NK-92 treated with Interleukin-12 subunit alpha and Interleukin-12 subunit beta, amount 100 ng/mL, for 24 hours (cell line): Measurements from ENCODE around the gene TBL2.
"Not testable (repeated sequence)": the region's sequence is repeated elsewhere in the genome, so short reads cannot be mapped to it uniquely, and the experiment has no call there.

Experiments used
- DNase-seq: peaks from one replicate; lab custom pipeline; 2025; lab: John Stamatoyannopoulos, UW

TBL2 gene

DNA sequence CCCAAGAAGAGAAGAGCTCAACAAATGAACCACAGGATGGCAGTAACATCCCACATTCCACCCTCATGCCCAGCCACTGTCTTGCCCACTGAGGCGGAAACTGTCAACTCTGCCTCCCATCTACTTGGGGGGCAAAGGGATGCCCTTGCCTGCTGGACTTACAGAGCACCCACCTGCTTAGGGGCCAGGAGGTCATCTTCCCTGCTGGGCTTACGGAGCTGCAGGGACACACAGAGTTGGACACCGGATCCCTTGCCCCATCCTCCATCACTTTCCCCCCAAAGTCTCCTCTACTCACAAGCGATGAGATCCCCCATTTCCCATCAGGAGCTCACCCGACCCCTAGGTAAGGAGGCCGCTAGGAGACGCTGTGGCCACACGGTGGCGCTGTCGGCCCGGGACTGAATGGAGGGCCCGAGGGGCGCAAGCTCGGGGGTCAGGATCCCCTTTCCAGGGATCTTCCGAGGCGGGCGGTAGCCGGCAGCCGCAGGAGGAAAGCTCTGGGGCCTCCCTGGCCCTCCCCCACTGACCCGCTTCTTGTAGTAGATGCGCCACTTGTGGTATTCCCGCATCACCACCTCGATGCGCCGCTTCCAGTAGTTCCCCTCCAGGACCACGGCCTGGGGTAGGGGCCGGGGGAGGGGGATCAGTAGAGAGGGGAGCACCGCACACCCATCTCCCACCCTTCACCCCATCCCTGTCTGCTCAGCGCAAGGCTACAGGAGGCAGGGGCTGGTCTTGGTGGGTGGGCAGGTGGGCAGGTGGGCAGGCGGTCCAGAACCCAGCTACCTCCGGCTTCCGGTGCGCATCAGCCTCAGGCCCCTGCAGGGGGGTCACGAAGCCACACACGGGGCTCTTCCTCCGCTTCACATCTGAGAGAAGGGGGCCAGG is 28.7 kb upstream of the TBL2 start:
- DNase-seq, result peak; percentile 22

DNA sequence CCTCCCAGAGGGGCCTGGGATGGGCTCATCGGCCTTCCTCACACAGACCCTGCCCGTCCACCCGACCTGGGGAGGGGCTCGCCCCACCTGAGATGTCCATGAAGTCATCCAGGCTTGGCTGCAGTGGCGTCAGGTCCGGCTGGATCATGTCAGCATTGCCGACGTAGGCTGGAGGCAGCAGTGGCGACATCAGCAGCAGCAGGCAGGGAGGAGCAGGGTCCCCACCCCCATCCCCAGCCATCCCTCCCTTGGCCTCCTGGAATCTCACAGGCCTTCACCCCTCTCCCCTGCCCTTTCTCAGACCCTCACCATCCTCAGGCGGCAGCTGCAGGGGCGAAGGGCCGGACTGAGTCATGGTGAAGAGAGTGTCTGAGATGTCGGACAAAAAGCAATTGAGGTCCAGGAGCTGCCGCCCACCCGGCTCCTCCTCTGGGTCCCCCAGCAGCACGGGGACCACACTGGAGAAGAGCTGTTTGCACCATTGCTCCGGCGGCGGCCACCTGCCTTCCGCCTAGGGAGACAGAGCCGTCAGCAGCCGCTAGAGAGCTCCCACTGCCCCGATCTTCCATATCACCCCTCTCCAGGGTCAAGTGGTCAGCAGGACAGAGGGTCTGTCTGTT is 27.3 kb upstream of the TBL2 start:
- no peak for DNase-seq

DNA sequence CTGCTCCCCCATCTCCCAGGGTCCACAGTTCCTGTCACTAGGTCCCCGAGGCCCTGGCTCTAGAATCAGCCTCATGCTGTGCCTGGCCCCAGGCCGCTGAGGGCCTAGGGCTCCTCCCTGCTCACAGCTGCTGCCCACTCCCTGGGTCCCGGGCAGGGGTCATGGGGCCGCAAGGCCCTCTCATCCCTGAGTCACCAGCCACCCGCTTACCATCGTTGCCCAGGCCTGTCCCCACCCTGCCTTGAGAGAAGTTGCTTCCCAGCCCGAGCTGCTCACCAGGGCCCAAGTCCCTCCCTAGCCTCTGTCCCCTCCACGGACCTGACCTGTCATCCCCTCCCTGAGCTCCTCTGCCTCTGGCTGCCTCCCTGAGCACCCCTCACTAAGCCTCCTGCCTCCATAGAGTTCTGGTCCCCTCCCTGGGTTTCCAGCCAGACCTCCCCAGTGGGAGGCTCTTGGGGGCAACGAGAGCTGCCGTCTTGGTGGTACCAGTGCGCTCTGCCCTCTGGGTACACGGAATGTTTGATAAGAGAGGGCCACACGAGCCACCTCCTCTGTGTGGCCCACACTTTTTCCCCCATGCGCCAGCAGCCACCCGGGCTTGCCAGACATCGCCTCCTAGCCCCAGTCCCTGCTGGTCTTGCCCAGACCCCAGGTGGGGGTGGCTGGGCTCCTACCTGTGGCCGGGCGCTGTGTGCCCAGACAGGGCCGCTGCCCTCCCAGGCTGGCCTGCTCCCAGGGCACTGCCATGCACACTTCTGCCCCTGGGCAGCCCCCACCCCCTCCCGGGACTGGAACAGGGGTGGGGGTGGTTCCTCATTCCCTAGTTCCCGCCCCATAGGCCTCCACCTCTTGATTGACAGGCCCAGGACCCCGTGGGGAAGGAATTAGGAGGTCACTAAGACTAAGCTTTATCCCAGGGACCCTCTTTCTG is 24.6 kb upstream of the TBL2 start:
- no peak for DNase-seq

DNA sequence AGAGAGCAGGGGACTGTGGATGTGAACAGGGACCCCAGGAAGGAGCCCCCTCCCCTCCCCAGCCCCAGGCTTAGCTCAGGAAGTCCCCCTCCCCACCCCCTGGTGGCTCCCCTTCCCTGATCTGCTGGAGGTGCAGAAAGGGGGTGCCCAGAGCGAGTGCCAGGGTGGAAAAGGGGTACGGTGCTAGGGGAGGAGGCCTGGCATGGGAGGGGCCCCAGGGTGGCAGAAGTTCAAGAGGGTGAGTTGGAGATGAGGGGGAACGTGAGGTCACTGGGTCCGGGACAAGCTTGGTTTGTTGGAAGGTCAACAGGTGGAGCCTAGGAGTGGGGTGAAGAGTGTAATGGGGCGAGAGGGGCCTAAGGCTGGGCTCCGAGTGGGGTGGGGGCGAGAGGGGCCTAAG is 21.5 kb upstream of the TBL2 start:
- DNase-seq, result no peak

DNA sequence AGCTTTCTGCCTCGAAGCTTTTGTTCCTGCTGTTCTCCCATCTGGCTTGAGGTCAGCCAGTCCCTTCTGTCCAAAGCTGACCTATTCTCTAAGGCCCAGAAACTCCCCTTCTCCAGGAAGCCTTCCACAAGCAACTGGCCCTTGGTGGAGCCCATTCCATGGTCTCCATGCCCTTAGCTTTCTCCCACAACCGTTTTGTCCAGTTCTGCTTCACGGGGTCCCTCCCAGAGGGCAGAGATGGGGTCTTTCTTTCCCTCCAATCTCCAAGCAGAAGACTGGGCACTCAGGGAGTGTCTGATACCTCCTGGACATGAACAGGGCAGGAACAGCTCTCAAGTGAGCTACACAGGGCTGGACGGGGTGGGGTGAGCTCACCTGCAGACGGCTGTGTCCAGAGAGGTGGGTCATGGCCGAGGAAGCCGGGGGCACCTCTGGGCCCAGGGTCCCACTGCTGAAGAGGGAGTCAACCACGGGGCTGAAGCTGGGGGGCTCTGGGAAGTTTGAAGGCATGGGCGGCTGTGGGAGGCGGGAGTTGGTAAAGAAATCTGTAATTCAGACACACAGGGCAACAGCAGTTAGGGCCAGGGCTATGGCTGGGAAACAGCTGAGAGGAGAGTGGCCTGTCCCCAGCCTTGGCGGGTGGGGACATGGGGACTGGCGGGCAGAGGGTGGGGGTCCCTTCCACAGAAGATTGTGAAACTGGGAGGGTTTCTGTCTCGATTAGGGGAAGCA is 20.9 kb upstream of the TBL2 start:
- no peak for DNase-seq

DNA sequence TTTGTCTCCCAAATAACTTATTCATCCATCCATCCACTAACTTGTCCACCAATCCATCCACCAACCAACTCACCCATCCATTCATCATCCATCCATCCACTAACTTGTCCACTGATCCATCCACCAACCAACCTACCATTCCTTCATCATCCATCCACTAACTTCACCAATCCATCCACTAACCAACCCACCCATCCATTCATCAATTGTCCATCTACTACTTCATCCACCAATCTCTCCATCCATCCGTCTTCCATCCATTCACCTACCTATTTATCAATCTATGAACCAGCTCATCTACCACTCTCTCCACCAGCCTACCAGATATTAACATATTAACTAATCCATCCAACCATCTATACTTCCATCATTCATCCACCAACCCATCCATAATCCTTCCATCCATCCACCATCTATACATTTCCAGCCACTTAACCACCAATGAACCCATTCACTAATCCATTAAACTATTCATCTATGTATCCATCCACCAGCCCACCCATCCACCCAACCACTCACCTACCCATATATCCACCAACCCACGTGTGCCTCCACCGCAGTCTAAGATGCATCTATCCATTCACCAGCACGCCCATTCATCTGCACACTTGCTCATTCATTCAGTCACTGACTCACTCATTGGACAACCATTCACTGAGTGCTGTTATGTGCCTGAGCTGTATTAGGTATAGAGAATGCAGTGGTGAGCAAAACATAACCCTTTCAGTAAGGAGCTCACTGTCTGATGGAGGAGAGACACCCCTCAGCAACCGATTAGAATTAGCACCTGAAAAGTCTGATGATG is 19.8 kb upstream of the TBL2 start:
- DNase-seq, result no peak

DNA sequence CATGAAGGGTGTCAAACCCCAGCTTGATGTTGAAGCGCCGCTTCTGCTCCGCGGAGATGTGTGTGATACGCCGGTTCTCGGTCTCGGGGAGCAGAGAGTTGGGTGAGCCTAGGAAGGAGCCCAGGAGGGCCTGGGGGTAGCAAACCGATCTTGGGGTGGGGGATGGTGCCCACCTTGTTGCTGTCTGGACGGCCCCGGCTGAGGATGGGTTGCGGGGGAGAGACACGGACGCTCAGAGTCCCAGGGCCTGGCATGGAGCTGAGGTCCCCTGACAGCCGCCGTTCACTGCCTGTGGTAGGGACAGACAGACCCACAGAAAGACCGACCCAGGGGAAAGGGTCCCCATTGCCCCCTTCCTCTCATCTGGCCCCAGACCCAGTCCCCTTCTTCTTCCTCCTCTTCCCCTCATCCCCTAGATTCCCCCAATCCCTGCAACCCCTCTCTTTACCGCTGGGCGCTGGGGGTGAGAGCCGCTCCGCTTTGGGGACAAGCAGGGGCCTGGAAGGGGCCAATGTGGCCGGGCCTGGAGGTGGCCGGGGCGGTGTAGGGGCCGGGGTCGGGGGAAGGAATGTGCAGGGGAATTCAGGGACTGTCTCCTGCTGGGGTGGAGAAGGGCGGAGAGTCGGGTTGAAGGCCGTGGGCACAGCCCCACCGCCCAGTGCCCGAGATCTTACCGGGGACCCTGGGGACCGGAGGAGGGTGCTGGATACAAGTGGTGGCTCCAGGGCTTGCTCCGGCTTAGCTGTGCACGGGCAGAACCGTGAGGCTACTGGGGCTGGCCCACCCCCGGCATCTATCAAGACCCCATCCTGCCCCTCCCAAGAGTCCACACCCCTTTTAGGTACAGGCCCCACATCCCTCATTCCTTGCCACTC is 18.0 kb upstream of the TBL2 start:
- DNase-seq, result no peak

DNA sequence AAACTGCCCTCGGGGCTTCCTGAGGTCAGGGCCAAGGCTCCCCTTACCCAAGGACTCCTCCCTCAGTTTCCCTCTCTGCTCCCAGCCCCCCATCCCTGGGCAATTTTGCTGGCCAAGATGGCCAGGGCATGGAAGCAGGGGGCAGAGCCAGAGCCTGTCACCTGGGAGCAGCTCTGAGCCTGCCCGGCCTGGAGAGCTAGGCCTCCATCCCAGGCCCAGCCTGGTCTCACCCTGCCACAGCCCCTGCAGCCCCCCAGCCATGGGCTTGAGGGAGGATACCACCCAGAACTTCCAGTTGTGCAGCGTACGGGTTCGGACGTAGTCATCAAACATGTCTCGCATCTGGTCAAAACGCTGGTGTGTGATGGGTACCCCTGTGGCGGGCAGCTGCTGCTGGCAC is 17.0 kb upstream of the TBL2 start:
- DNase-seq, result no peak

DNA sequence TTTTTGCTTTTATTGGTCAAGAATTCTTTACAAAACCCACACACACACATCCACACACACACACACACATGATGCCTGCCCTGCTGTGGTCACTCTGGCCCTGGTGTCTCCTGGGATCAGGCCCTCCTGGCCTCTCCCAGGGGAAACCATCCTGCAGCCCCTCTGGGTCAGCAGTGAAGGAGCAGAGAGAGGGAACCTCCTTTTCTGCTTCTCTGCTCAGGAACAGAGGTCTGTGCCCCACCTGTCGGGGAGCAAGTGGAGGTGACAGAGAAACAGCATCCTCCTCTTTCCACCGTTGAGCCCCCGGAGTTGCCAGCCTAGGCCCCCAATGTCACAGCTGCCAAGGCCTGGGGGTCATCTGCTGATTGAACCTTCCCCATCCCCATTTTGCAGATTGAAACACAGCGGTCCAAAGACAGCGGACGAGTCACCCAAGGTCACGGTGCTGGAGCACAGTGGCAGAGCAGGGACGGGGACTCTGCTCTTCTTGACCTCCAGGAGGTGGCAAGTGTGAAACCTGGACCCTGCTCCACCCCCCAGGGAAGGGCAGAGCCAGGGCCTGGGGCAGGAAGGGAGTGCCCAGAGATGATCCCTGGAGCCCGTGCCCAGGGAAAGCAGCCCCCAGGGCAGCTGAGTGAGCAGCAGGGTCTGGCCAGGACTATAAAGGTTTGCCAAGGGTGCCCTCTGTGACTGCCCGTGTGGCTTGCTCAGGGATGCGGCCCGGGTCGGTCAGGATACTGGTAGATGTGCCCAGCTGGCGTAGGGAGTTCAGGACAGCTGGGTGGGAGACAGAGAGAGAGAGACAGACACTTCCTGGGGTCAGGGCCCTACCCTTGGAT is 15.0 kb upstream of the TBL2 start:
- no peak for DNase-seq

DNA sequence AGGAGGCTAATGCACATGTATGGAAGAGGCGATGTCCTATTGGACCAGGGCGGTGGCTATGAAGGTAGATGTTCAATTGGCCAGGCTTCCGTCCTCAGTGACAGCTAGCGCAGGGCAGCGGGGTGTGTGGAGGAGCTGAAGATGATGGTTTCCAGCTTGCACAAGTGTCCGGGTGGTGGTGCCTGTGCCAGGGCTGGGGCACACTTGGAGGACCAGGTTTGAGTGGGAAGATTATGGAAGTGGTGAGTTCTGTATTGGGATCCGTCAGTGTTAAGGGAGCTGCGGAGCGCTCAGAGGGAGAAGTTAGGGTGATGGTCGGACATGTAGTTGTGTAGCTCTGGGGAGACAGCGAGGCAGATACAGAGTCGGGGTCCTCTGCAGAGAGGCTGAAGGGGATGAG is 8.5 kb upstream of the TBL2 start:
- DNase-seq, result no peak

DNA sequence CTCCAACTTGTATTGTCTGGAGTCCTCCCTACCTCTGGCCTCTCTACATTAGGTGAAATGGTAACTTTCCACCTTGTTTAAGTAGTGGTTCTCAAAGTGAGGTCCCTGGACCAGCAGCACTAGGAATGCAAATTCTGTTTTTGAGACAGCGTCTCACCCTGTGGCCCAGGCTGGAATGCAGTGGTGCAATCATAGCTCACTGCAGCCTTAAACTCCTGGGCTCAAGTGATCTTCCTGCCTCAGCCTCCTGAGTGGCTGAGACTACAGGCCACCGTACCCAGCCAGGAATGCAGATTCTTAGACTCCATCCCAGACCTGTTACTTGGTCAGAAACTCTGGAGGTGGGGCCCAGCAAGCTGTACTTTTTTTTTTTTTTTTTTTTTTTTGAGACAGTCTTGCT is 6.8 kb upstream of the TBL2 start:
- no peak for DNase-seq

DNA sequence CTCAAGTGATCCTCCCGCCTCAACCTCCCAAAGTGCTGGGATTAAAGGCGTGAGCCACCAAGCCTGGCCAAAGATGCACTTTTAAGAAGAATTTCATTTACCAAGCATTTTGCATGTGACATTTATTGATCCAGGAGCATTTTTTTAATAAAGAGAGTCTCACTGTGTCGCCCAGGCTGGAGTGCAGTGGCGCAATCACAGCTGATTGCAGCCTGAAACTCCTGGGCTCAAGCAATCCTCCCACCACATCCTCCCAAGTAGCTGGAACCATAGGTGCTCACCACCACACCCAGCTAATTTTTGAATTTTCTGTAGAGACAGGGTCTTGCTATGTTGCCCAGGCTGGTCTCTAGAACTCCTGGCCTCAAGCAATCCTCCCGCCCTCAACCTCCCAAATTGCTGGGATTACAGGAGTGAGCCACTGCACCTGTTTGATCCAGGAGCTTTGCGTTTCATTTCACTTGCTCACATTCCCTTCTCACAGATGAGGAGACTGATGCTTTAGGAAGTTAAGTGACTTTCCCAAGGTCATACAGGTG is 4.4 kb upstream of the TBL2 start:
- DNase-seq, result no peak

DNA sequence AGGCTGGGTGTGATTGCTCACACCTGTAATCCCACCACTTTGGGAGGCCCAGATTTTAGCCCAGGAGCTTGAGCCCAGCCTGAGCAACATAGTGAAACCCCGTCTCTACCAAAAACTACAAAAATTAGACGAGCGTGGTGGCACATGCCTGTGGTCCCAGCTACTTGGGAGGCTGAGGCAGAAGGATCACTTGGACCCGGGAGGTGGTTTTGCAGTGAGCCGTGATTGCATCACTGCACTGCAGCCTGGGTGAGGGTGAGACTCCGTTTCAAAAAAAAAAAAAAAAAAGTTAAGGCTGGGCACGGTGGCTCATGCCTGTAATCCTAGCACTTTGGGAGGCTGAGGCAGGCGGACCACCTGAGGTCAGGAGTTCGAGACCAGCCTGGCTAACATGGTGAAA is 2.6 kb upstream of the TBL2 start:
- not testable (repeated sequence) for DNase-seq

DNA sequence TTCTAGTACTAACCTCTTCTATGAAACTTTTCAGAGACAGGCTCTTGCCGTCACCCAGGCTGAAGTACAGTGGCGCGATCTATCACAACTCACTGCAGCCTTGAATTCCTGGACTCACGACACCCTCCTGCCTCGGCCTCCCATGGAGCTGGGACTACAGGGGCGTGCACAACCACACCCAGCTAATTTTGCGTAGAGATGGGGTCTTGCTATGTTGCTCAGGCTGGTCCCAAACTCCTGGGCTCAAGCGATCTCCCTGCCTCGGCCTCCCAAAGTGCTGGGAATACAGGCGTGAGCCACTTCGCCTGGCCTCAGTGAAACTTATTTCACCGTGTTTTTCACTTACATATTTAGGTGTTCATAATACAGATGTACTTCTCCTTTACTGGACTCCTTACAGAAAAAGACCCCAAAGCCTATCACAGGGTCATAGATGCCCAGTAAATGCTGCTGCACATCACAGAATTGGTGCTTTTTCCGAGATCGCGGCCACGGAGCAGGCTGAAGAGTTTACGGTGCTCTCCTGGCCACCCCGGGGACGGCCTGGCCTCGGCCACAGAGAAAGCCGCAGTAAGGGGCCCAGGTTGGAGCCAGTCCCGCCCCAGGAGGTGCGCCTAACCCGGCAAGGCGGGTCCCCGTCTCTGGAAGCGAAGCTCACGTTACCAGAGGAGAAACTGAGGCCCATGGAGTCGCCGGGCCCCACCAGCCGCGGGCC is 595 bp downstream of the TBL2 start:
- DNase-seq, result no peak

DNA sequence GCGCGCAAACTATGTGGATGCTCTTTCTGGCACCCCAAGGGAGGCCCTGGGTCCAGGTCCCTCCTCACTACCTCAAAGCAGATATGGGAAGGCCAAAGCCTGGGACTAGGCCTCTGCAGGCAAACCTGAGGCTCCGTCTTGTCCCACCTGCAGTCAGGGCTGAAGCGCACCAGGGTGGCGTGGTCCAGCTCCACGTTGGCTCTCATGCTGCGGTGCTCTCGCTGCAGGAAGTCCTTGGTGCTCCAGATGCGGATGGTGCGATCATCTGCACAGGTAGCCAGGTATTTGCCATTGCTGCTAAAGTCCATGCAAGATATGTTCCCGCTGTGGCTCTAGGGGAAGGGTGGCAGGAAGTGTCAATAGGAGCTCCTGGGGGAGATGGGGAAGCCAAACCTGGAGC is 4.6 kb downstream of the TBL2 start:
- DNase-seq, result no peak

DNA sequence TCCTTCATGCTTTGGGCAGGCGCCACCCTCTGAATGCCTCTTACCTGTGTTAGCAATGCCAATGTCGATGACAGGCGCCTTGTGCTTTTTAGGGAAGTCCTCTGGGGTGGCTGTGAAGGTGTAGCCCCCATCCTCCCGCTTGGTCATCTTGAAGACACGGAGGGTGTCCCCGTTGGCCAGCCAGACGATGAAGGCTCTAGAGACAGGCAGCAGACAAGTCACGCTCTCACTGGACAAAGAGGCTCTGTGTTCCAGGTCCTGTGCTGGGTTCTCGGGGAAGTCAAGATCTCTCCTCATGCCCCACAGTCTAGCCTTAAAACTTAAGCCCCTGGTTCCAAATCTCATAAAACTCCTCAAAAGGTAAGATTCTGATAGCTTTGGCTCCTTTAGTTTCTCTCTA is 5.1 kb downstream of the TBL2 start:
- no peak for DNase-seq

DNA sequence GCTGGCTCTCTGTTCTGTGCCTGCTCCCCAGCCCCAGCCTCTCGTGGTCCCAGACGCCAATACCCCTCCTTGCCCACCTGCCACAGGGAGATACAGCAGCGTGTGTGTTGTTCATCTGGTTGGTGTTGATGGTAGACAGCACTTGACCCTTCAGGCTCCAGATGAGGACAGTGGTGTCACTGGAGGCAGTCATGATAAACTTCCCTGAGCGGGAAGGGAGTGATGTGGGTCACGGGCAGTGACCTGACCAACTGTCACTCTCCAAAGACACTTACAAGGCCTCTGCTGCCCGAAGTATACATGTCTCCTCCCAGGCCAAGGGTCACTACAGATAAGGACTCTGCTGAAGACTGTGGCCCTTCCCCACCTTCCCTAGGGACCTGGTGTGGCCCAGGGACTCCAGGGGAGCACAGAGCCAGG is 5.6 kb downstream of the TBL2 start:
- no peak for DNase-seq

DNA sequence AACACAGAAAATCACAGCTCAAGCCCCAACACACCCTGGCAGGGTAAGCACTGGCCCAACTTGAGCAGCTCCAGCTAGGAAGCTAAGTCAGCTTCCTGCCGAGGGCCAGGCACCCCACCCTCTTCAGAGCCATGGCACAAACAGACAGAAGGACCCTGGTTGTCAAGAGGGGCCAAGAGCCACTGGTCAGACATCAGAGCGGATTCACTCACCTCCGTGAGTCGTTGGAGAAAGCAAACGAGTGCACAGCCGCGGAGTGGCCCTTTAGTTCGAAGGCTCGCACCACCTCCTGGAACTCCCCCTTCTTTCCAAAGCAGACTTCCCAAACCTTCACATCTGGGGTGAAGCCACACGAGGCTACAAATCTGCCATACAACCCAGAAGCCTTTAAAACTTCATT is 7.4 kb downstream of the TBL2 start:
- no peak for DNase-seq
